K562 (cell line): Measurements from ENCODE around the gene SLC43A2. TPM values are rescaled to one million over a fixed set of nuclear protein-coding genes. Genes with fewer than 3 reads are reported as not detected.

Source experiments
- ATAC-seq: fragments of 200-7000 bp; cut with Tn5 transposase; 3 replicates; pipeline ENCODE4 v1.9.1; 2020; ENCODE audit warnings: moderate library complexity
- BruUV-seq: library from RNA; stranded (reverse); fragments of 400-500 nt; replicated peaks from 2 replicates; lab custom pipeline; 2021; lab: Mats Ljungman, UMichigan
- CTCF ChIA-PET: fragments of 300-600 bp; formaldehyde crosslinking; extraction: SDS; loops from one replicate; lab custom pipeline; 2021; ENCODE audit warnings: low intra/inter-chr PET ratio; lab: Yijun Ruan, JAX
- POLR2A ChIA-PET: fragments of 300-600, 350-650 bp; sonication (Branson Sonifier 250); formaldehyde crosslinking; extraction: SDS; loops from one replicate; lab custom pipeline; 2021; ENCODE audit warnings: antibody characterized with exemption, inconsistent platforms; lab: Yijun Ruan, JAX
- DNase-seq, 4 experiments: peaks; one replicate each; pipeline versions ENCODE4 v3.0.0 to v3.0.0-alpha.2; 2011 to 2018; ENCODE audit warnings: low spot score in 3 of 4, mixed read lengths in 3 of 4; ENCODE audit errors: extremely low read depth in 1 of 4
- FAIRE-seq: peaks from 2 replicates; lab custom pipeline; 2011; peaks lifted over from hg19 to GRCh38; lab: Jason Lieb, UNC
- H2AFZ ChIP-seq: 2 replicates; pipeline ENCODE4 v1.6.0; 2011; ENCODE audit warnings: low read depth, low read length, control low read depth, inconsistent platforms
- H3K27ac ChIP-seq: fragments of 200-600 bp; 3 replicates; pipeline ENCODE4 v1.8.0; 2011; ENCODE audit warnings: low read depth, mild to moderate bottlenecking, control low read depth, inconsistent platforms, low read length, moderate library complexity, mixed read lengths; ENCODE audit errors: extremely low read depth
- H3K27me3 ChIP-seq, 2 experiments: fragments of 300-600 bp in 1 of 2; 2 replicates in 1 of 2; 3 replicates in 1 of 2; pipeline versions ENCODE4 v1.6.0 to v1.8.0; 2011; ENCODE audit warnings: inconsistent platforms in 2 of 2, low read length in 2 of 2, mild to moderate bottlenecking in 1 of 2, mixed read lengths in 1 of 2, moderate library complexity in 1 of 2; ENCODE audit not compliant: control insufficient read depth in 2 of 2, insufficient read depth in 2 of 2
- H3K36me3 ChIP-seq: fragments of 300-600 bp; 3 replicates; pipeline ENCODE4 v1.8.0; 2011; ENCODE audit warnings: mild to moderate bottlenecking, low read length, inconsistent platforms; ENCODE audit not compliant: control insufficient read depth, insufficient read depth
- H3K4me1 ChIP-seq, 2 experiments: fragments of 200-600 bp in 1 of 2; replicated peaks in 1 of 2; 2 replicates in 1 of 2; 3 replicates in 1 of 2; pipeline versions ENCODE4 v1.5.1 to v1.8.0; 2011; ENCODE audit warnings: inconsistent platforms in 2 of 2, low read length in 2 of 2, mild to moderate bottlenecking in 1 of 2, mixed read lengths in 1 of 2, moderate library complexity in 1 of 2; ENCODE audit not compliant: control insufficient read depth in 2 of 2, insufficient read depth in 2 of 2
- H3K4me2 ChIP-seq: 2 replicates; pipeline ENCODE4 v1.6.1; 2011; ENCODE audit warnings: low read length, control low read depth, inconsistent platforms, mixed read lengths; ENCODE audit not compliant: insufficient read depth
- H3K4me3 ChIP-seq: fragments of 200-600 bp; sonication (generic), shearing (Covaris generic); 2 replicates; pipeline ENCODE4 v1.5.1; 2016; ENCODE audit warnings: control low read depth, inconsistent platforms
- H3K79me2 ChIP-seq: fragments of 200-600 bp; 3 replicates; pipeline ENCODE4 v1.8.0; 2011; ENCODE audit warnings: low read length, inconsistent platforms; ENCODE audit not compliant: control insufficient read depth, insufficient read depth
- H3K9ac ChIP-seq, 2 experiments: 2 replicates each; pipeline versions ENCODE4 v1.6.0 to v1.6.1; 2011; ENCODE audit warnings: low read depth in 2 of 2, low read length in 2 of 2, control low read depth in 1 of 2, inconsistent platforms in 1 of 2, mild to moderate bottlenecking in 1 of 2, mixed read lengths in 1 of 2; ENCODE audit not compliant: insufficient read depth in 1 of 2
- H3K9me1 ChIP-seq: one replicate; pipeline ENCODE4 v1.6.0; 2011; ENCODE audit warnings: inconsistent platforms, mild to moderate bottlenecking, low read length, moderate library complexity; ENCODE audit not compliant: control insufficient read depth, insufficient read depth
- H3K9me3 ChIP-seq: replicated peaks from 2 replicates; pipeline ENCODE4 v1.5.1; 2011; ENCODE audit warnings: low read depth, low read length, inconsistent platforms; ENCODE audit not compliant: control insufficient read depth, insufficient read depth
- H4K20me1 ChIP-seq: replicated peaks from 2 replicates; pipeline ENCODE4 v1.6.1; 2011; ENCODE audit warnings: low read length, inconsistent platforms, mixed read lengths; ENCODE audit not compliant: control insufficient read depth, insufficient read depth
- CREB5 ChIP-seq: fragments of 250-450 bp; sonication (Bioruptor Pico); IDR thresholded peaks from 2 replicates; pipeline ENCODE4 v1.5.0; 2020; ENCODE audit warnings: mild to moderate bottlenecking
- MCM7 ChIP-seq, 2 experiments: fragments of 450-650 bp; IDR thresholded peaks; 2 replicates each; pipeline ENCODE4 v1.6.1; 2016 to 2018
- MEIS2 ChIP-seq: fragments of 450-650 bp; IDR thresholded peaks from 2 replicates; pipeline ENCODE4 v1.6.1; 2014; ENCODE audit warnings: mild to moderate bottlenecking; ENCODE audit not compliant: partially characterized antibody
- POLR2B ChIP-seq: fragments of 450-650 bp; IDR thresholded peaks from 2 replicates; pipeline ENCODE4 v1.6.1; 2018; ENCODE audit warnings: low read depth; ENCODE audit not compliant: partially characterized antibody
- POLR2G ChIP-seq: fragments of 200-400 bp; formaldehyde crosslinking; IDR thresholded peaks from 2 replicates; pipeline ENCODE4 v1.6.1; 2017; ENCODE audit warnings: low read depth, mild to moderate bottlenecking, antibody characterized with exemption, low read length, moderate library complexity
- TSC22D4 ChIP-seq: fragments of 450-650 bp; IDR thresholded peaks from 2 replicates; pipeline ENCODE4 v1.6.1; 2016; ENCODE audit warnings: missing genetic modification characterization, missing biosample characterization, control low read depth
- ZC3H4 ChIP-seq: sonication (generic); formaldehyde crosslinking; IDR thresholded peaks from 2 replicates; pipeline ENCODE4 v1.9.0; 2021; ENCODE audit warnings: missing genetic modification reagents, borderline replicate concordance
- ZNF583 ChIP-seq: fragments of 250-450 bp; sonication (Bioruptor Pico); IDR thresholded peaks from 2 replicates; pipeline ENCODE4 v1.4.0; 2020
- WGBS: fragments of 100-300 bp; shearing (Covaris generic); methylation state at CpG from one replicate; pipeline ENCODE4 v1.1.6; 2016; ENCODE audit warnings: low coverage, mixed read lengths; ENCODE audit not compliant: insufficient coverage; ENCODE audit errors: missing lambda C conversion rate; 5-methylcytosine and 5-hydroxymethylcytosine counted together
- in situ Hi-C: fragments of 300-500 bp; cut with MboI; formaldehyde crosslinking; loops from 4 replicates; pipeline ENCODE4 v1.15.0; 2018; ENCODE audit warnings: inconsistent platforms, mixed read lengths
- intact Hi-C: fragments of 100-400 bp; cut with micrococcal nuclease; formaldehyde crosslinking; loops from 2 replicates; pipeline ENCODE4 v1.14.2; 2022
- polyA plus RNA-seq, 8 experiments: library from polyadenylated mRNA; depleted of rRNA in 4 of 8; stranded (reverse) in 5 of 8; unstranded in 3 of 8; fragments of >200 nt; fragmentation: Nextera tagmentation in 2 of 8; fragmentation: Illumina TruSeq in 1 of 8; extraction: Ambion mirVana in 2 of 8; extraction: Trizol in 1 of 8; gene quantifications; 2 replicates each; pipeline versions ENCODE4 v1.2.1 to v1.2.3, GENCODE V29; 2011 to 2014; ENCODE audit warnings: inconsistent platforms in 1 of 8, missing spikeins in 1 of 8
- total RNA-seq, 7 experiments: library from RNA; depleted of rRNA in 6 of 7; stranded (reverse); fragments of >200 nt in 6 of 7; fragmentation: Illumina TruSeq in 2 of 7; extraction: Trizol in 2 of 7; gene quantifications; 2 replicates each; pipeline versions ENCODE4 v1.2.1 to v1.2.3, GENCODE V29; 2011 to 2021; ENCODE audit warnings: low replicate concordance in 1 of 7
- TF ChIP-seq, protein P1 (sequence below): fragments of 450-650 bp; IDR thresholded peaks from 2 replicates; pipeline ENCODE4 v1.6.1; 2018; ENCODE audit not compliant: partially characterized antibody
- TF ChIP-seq, protein P2 (sequence below): IDR thresholded peaks from 2 replicates; pipeline ENCODE4 v1.6.1; 2012; ENCODE audit warnings: low read depth, low read length, improper control_type of control experiment, borderline replicate concordance
- TF ChIP-seq, protein P3 (sequence below): sonication (generic); formaldehyde crosslinking; IDR thresholded peaks from 2 replicates; pipeline ENCODE4 v1.8.0; 2022; ENCODE audit warnings: missing genetic modification reagents, mild to moderate bottlenecking, moderate library complexity, borderline replicate concordance

SLC43A2 gene
- total and polyA plus RNA-seq, 9 of the 15 experiments (the other 6 are each of a cell fraction or from before 2014, with no cell fraction given), result 0.03 to 10.2 (median 3.6) TPM

- H3K27me3 ChIP-seq, result no peaks in the 10 kb centered on the region
- no peak overlapping the region for H3K4me3 ChIP-seq
- ChIA-PET POLR2A (interaction anchor here (0.6 to 3.3 kb wide), 4 partner anchors 9 to 96 kb away, joined by 3 to 25 read pairs (median 4); partner anchors contain the start of gene RILP), CTCF (no interaction called here)
- H3K36me3 ChIP-seq, result no peaks in the 10 kb centered on the region
- DNase-seq, result no peak
- no peak for FAIRE-seq
- TF ChIP-seq TSC22D4 (no peak), POLR2G (no peak), MEIS2 (no peak), CREB5 (CRISPR knock-in tag) (no peak), POLR2B (no peak), ZNF583 (CRISPR knock-in tag) (no peak), MCM7 (IDR thresholded peaks at IDR 0.05) (no peak), ZC3H4 (CRISPR knock-in tag) (no peak)
- TF ChIP-seq, protein P1, sequence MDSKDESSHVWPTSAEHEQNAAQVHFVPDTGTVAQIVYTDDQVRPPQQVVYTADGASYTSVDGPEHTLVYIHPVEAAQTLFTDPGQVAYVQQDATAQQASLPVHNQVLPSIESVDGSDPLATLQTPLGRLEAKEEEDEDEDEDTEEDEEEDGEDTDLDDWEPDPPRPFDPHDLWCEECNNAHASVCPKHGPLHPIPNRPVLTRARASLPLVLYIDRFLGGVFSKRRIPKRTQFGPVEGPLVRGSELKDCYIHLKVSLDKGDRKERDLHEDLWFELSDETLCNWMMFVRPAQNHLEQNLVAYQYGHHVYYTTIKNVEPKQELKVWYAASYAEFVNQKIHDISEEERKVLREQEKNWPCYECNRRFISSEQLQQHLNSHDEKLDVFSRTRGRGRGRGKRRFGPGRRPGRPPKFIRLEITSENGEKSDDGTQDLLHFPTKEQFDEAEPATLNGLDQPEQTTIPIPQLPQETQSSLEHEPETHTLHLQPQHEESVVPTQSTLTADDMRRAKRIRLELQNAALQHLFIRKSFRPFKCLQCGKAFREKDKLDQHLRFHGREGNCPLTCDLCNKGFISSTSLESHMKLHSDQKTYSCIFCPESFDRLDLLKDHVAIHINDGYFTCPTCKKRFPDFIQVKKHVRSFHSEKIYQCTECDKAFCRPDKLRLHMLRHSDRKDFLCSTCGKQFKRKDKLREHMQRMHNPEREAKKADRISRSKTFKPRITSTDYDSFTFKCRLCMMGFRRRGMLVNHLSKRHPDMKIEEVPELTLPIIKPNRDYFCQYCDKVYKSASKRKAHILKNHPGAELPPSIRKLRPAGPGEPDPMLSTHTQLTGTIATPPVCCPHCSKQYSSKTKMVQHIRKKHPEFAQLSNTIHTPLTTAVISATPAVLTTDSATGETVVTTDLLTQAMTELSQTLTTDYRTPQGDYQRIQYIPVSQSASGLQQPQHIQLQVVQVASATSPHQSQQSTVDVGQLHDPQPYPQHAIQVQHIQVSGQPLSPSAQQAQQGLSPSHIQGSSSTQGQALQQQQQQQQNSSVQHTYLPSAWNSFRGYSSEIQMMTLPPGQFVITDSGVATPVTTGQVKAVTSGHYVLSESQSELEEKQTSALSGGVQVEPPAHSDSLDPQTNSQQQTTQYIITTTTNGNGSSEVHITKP, result no peak
- TF ChIP-seq, protein P2, sequence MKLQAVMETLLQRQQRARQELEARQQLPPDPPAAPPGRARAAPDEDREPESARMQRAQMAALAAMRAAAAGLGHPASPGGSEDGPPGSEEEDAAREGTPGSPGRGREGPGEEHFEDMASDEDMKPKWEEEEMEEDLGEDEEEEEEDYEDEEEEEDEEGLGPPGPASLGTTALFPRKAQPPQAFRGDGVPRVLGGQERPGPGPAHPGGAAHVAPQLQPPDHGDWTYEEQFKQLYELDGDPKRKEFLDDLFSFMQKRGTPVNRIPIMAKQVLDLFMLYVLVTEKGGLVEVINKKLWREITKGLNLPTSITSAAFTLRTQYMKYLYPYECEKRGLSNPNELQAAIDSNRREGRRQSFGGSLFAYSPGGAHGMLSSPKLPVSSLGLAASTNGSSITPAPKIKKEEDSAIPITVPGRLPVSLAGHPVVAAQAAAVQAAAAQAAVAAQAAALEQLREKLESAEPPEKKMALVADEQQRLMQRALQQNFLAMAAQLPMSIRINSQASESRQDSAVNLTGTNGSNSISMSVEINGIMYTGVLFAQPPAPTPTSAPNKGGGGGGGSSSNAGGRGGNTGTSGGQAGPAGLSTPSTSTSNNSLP, result no peak
- TF ChIP-seq, protein P3, sequence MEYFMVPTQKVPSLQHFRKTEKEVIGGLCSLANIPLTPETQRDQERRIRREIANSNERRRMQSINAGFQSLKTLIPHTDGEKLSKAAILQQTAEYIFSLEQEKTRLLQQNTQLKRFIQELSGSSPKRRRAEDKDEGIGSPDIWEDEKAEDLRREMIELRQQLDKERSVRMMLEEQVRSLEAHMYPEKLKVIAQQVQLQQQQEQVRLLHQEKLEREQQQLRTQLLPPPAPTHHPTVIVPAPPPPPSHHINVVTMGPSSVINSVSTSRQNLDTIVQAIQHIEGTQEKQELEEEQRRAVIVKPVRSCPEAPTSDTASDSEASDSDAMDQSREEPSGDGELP (CRISPR knock-in tag), result no peak
- no peak overlapping the region for H3K4me2 ChIP-seq
- WGBS, result 74% methylated on average over 10 of the region's 12 CpGs
- peaks cover 8% of the 10 kb centered on the region; the same call in 1 of the 2 replicates for H4K20me1 ChIP-seq
- H3K27ac ChIP-seq, result no peak overlapping the region
- BruUV-seq, result no TSS peak
- intact Hi-C loops, result no loop called here
- no peak overlapping the region for H2AFZ ChIP-seq
- no peak for ATAC-seq
- H3K9me3 ChIP-seq, result no peaks in the 10 kb centered on the region
- no peak overlapping the region for H3K9ac ChIP-seq
- in situ Hi-C loops, result no loop called here
- H3K9me1 ChIP-seq, result no peaks in the 10 kb centered on the region
- peaks cover 9 to 41% of the 10 kb centered on the region in 2 experiments for H3K4me1 ChIP-seq
- no peaks in the 10 kb centered on the region for H3K79me2 ChIP-seq
Observed at GRCh38 chr17:1624650-1625049, 4.0 kb downstream of the SLC43A2 start.
